Gastroesophageal sphincter (tissue), 4 donors: ENCODE measurements around the gene SEMA3A. TPM values are rescaled to one million over a fixed set of nuclear protein-coding genes. Genes with fewer than 3 reads are reported as not detected.

Experiments
- ATAC-seq: fragments of 150-250 bp; one replicate; pipeline ENCODE4 v1.9.1; 2016; ENCODE audit warnings: mild to moderate bottlenecking, moderate library complexity
- H3K27ac ChIP-seq, 4 donors: fragments of 200-600 bp; sonication (generic) in 3 of 4; 1 replicate in 3 of 4; 2 replicates in 1 of 4; pipeline ENCODE4 v1.5.1; 2016 to 2019
- H3K27me3 ChIP-seq: fragments of 200-600 bp; sonication (generic); one replicate; pipeline ENCODE4 v1.5.1; 2019
- H3K36me3 ChIP-seq, 2 donors: fragments of 200-600 bp; sonication (generic); one replicate each; pipeline ENCODE4 v1.5.1; 2019; ENCODE audit warnings: control low read depth in 1 of 2
- H3K4me1 ChIP-seq, 3 donors: fragments of 200-600 bp; sonication (generic); 1 replicate in 2 of 3; 2 replicates in 1 of 3; pipeline ENCODE4 v1.5.1; 2016 to 2019; ENCODE audit warnings: control low read depth in 2 of 3
- H3K4me3 ChIP-seq, 2 donors: fragments of 200-600 bp; sonication (generic); one replicate each; pipeline ENCODE4 v1.5.1; 2019; ENCODE audit warnings: mild to moderate bottlenecking in 1 of 2, moderate library complexity in 1 of 2
- H3K9me3 ChIP-seq, 3 donors: fragments of 200-600 bp; sonication (generic); one replicate each; pipeline ENCODE4 v1.5.1; 2017 to 2019; ENCODE audit warnings: control low read depth in 2 of 3
- CTCF ChIP-seq, 4 experiments: fragments of 200-600 bp in 2 of 4; fragments of 450-650 bp in 2 of 4; sonication (generic) in 1 of 4; IDR thresholded peaks; one replicate each; pipeline ENCODE4 v1.5.1; 2017 to 2019; ENCODE audit warnings: antibody characterized with exemption in 4 of 4, mild to moderate bottlenecking in 2 of 4, moderate library complexity in 2 of 4
- EP300 ChIP-seq: sonication (generic); formaldehyde crosslinking; IDR thresholded peaks from one replicate; pipeline ENCODE4 v1.6.1; 2017; ENCODE audit warnings: antibody characterized with exemption, mild to moderate bottlenecking
- POLR2A ChIP-seq, 2 donors: fragments of 450-650 bp; IDR thresholded peaks; one replicate each; pipeline ENCODE4 v1.6.1; 2017; ENCODE audit warnings: antibody characterized with exemption in 2 of 2, mild to moderate bottlenecking in 2 of 2, moderate library complexity in 1 of 2
- POLR2AphosphoS5 ChIP-seq: sonication (generic); formaldehyde crosslinking; IDR thresholded peaks from one replicate; pipeline ENCODE4 v1.6.1; 2017; ENCODE audit warnings: antibody characterized with exemption
- WGBS, 2 donors: methylation state at CpG; one replicate each; pipeline ENCODE4 v1.1.5; 2018; ENCODE audit warnings: low coverage in 1 of 2; 5-methylcytosine and 5-hydroxymethylcytosine counted together
- total RNA-seq, 4 donors: library from RNA; depleted of rRNA; stranded (reverse); fragments of >200 nt; gene quantifications; one replicate each; pipeline ENCODE4 v1.1.0, GENCODE V29; 2016

SEMA3A gene
- total RNA-seq, 4 donors from 2014 or later, result 24.6 to 61.6 (median 33.0) TPM

GRCh38 chr7:84040355-84040754 is 154.2 kb downstream of the SEMA3A start:
- 97% methylated on average over 3 of the region's 3 CpGs; no CpG with 5 or more reads in 1 of the 2 donors for WGBS, 2 donors
- H3K36me3 ChIP-seq, result no peaks in the 10 kb centered on the region
- H3K4me3 ChIP-seq, result no peak overlapping the region
- TF ChIP-seq CTCF (IDR thresholded peaks at IDR 0.05) (no peak), POLR2AphosphoS5 (no peak), POLR2A (IDR thresholded peaks at IDR 0.05) (no peak), EP300 (no peak)
- no peak overlapping the region for H3K27ac ChIP-seq
- H3K27me3 ChIP-seq, result no peaks in the 10 kb centered on the region
- no peaks in the 10 kb centered on the region for H3K9me3 ChIP-seq
- no peak for ATAC-seq
- peaks cover 0 to 11% (median 0%) of the 10 kb centered on the region in 3 donors for H3K4me1 ChIP-seq

GRCh38 chr7:84039432-84039831 is 155.2 kb downstream of the SEMA3A start:
- Histone ChIP-seq H3K27me3 (no peaks in the 10 kb centered on the region), H3K4me3 (no peak overlapping the region), H3K27ac (no peak overlapping the region), H3K36me3 (no peaks in the 10 kb centered on the region), H3K4me1 (peaks cover 0 to 11% (median 0%) of the 10 kb centered on the region in 3 donors), H3K9me3 (no peaks in the 10 kb centered on the region)
- ATAC-seq, result no peak
- no peak for TF ChIP-seq EP300
- no peak for TF ChIP-seq CTCF (IDR thresholded peaks at IDR 0.05)
- no peak for TF ChIP-seq POLR2A (IDR thresholded peaks at IDR 0.05)
- TF ChIP-seq POLR2AphosphoS5, result no peak

GRCh38 chr7:84027678-84028077 is 166.9 kb downstream of the SEMA3A start:
- no peak for ATAC-seq
- no peak overlapping the region for H3K4me3 ChIP-seq
- H3K9me3 ChIP-seq, result no peaks in the 10 kb centered on the region
- no peak overlapping the region for H3K27ac ChIP-seq
- 91 to 94% methylated on average over 3 of the region's 3 CpGs for WGBS, 2 donors
- TF ChIP-seq CTCF (IDR thresholded peaks at IDR 0.05), result no peak
- no peak for TF ChIP-seq EP300
- no peak for TF ChIP-seq POLR2AphosphoS5
- no peak for TF ChIP-seq POLR2A (IDR thresholded peaks at IDR 0.05)
- no peaks in the 10 kb centered on the region for H3K36me3 ChIP-seq
- H3K27me3 ChIP-seq, result no peaks in the 10 kb centered on the region
- H3K4me1 ChIP-seq, result peaks cover 0 to 27% (median 0%) of the 10 kb centered on the region in 3 donors

- WGBS, 2 donors, result 21 to 28% methylated on average over 3 of the region's 3 CpGs
- peak; percentile 57 for ATAC-seq
- Histone ChIP-seq H3K36me3 (no peaks in the 10 kb centered on the region), H3K9me3 (no peaks in the 10 kb centered on the region), H3K27ac (peak overlapping the region in 3 of 4 donors; percentile 21 to 46 (median 28)), H3K4me1 (peaks cover 0 to 39% (median 0%) of the 10 kb centered on the region in 3 donors), H3K27me3 (no peaks in the 10 kb centered on the region), H3K4me3 (no peak overlapping the region)
- TF ChIP-seq EP300 (no peak), POLR2AphosphoS5 (peak; percentile 48)
Measured at GRCh38 chr7:84025332-84025927, 169.2 kb downstream of the SEMA3A start.

GRCh38 chr7:84022684-84023308 is 171.8 kb downstream of the SEMA3A start:
- ATAC-seq, result no peak
- Histone ChIP-seq H3K4me1 (peaks cover 0 to 41% (median 0%) of the 10 kb centered on the region in 3 donors), H3K27ac (no peak overlapping the region), H3K36me3 (no peaks in the 10 kb centered on the region), H3K27me3 (no peaks in the 10 kb centered on the region), H3K4me3 (no peak overlapping the region), H3K9me3 (no peaks in the 10 kb centered on the region)
- WGBS, 2 donors, result 59 to 64% methylated on average over 5 of the region's 5 CpGs
- no peak for TF ChIP-seq POLR2AphosphoS5
- no peak for TF ChIP-seq EP300
- no peak for TF ChIP-seq CTCF (IDR thresholded peaks at IDR 0.05)
